GM18868 (cell line): Measurements from ENCODE around the gene CD72.
A peak's percentile ranks its signal among the peaks of the same experiment; 100 is the strongest.

Experiments
- ATAC-seq: cut with Tn5 transposase; IDR thresholded peaks from one replicate; pipeline ENCODE4 v1.9.1; 2021; ENCODE audit warnings: mild to moderate bottlenecking, moderate library complexity; ENCODE audit not compliant: unreplicated experiment

CD72 gene

GRCh38 chr9:35618325-35618727 is at the start of gene CD72:
TSS of gene CD72 (minus strand) at chr9:35618413. CDS start at chr9:35618303, 110 bp downstream.
- no peak for ATAC-seq

GRCh38 chr9:35667939-35668338 is 49.7 kb upstream of the CD72 start:
- ATAC-seq: no peak

GRCh38 chr9:35666549-35666948 is 48.3 kb upstream of the CD72 start:
- ATAC-seq: no peak

- ATAC-seq: no peak
Measured at GRCh38 chr9:35666045-35666444, 47.8 kb upstream of the CD72 start.

GRCh38 chr9:35665471-35665818 is 47.2 kb upstream of the CD72 start:
- ATAC-seq: no peak

- ATAC-seq: peak; percentile 68
Measured at GRCh38 chr9:35664531-35665470, 46.6 kb upstream of the CD72 start, which contains the start of gene ARHGEF39. TSS of gene ARHGEF39 (minus strand) at chr9:35665195. CDS start at chr9:35665169, 26 bp downstream.

GRCh38 chr9:35662437-35662836 is 44.2 kb upstream of the CD72 start:
- ATAC-seq: no peak

- no peak for ATAC-seq
Measured at GRCh38 chr9:35661756-35662350, 43.6 kb upstream of the CD72 start.

GRCh38 chr9:35660966-35661415 is 42.8 kb upstream of the CD72 start:
- no peak for ATAC-seq

- no peak for ATAC-seq
Measured at GRCh38 chr9:35659340-35659739, 41.1 kb upstream of the CD72 start.

GRCh38 chr9:35658968-35659220 is 40.7 kb upstream of the CD72 start:
- no peak for ATAC-seq

GRCh38 chr9:35658137-35658967 is 40.1 kb upstream of the CD72 start, which contains the start of gene CCDC107:
TSS of gene CCDC107 (plus strand) at chr9:35658292. CDS start at chr9:35658380, 88 bp downstream.
- ATAC-seq: peak; percentile 63

GRCh38 chr9:35657546-35658136 is 39.4 kb upstream of the CD72 start, which contains the start of gene RMRP:
TSS of gene RMRP (minus strand) at chr9:35658019.
- ATAC-seq: peak; percentile 91

GRCh38 chr9:35656831-35657545 is 38.8 kb upstream of the CD72 start:
- ATAC-seq: no peak

GRCh38 chr9:35656348-35656747 is 38.1 kb upstream of the CD72 start:
- ATAC-seq: no peak

- no peak for ATAC-seq
Measured at GRCh38 chr9:35653611-35654010, 35.4 kb upstream of the CD72 start.

GRCh38 chr9:35652829-35653209 is 34.6 kb upstream of the CD72 start:
- no peak for ATAC-seq

- no peak for ATAC-seq
Measured at GRCh38 chr9:35651956-35652828, 34.0 kb upstream of the CD72 start.
